Stimulated activated CD8-positive, alpha-beta memory T cell treated with anti-CD3 and anti-CD28 coated beads, Interleukin-12 subunit alpha, Interleukin-12 subunit beta, amount 100 ng/mL, for 24 hours (primary cell): ENCODE data around the gene CDH23.

Experiments
- DNase-seq: peaks from one replicate; pipeline ENCODE4 v3.0.0-alpha.2; 2020; ENCODE audit errors: extremely low read depth

CDH23 gene

DNA sequence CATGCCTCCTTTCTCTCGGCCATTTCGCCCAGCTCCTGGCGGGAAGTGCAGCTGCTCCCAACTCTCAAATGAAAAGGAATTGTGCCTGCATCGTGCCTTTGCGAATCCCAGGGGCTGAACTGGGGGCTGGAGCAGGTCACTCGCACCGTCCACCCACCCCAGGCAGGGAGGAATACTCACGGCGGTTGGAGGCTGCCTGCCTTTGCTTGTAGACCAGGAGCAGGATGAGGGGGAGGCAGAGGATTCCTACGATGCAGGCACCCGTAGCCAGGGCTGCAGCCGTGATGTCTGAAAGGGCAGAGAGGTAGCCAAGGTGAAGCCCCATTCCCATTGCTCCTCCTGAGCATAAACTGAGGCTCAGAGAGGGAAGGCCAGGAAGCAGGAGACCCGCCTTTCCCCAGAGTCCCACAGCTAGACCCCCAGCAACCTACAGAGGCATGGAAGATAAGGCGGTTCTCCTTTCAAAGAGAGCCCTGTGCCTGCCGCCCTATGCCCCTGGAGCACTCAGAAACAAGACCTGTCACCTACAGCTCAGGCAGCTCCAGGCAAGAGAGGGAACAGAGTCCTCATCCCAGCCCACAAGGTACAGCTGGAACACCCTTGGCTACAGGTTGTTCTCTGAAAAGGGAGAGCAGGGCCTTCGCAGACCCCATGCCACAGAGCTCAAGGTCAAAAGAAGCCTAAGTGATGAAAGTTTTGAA, 358.6 kb downstream of the CDH23 start:
- DNase-seq = no peak

DNA sequence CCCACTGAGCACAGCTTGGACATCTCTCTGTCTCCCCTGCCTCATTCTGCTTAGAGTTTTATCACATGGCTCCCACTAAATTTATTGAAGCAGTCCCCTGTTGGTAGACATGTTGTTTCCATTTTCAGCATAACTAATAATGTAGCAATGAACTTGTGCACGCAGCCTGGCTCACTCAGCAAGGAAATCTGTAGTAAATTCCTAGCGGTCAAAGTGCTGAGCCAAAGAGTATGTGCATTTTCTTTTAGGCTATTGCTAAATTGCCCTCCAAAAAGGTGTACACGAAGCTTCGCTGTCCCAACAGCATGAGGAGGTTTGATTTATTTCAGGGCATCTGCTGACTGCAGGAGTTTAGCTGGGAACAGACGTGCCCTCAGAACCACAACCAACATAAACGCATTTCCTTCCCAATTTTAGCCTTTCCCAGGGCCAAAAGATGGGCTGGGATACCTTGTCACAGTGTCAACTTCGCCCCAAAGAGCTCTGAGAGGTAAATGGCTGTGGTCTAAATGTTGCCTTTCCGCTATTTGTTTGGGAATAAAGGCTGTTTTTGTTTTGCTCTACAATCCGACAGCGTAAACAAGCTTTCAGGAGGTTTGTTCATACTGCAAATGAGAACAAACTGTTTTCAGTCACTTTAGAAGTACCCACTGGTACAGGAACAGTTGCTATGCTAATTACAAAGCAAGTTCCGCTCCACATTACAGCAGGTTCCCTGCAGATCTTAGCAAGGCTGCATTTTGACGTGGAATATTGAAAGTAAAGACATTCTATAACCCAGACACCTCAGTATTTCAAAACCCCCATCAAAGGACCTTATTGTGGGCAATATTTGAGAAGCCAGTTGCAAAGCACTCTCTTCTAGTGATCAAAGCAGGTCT, 359.8 kb downstream of the CDH23 start:
- no peak for DNase-seq

DNA sequence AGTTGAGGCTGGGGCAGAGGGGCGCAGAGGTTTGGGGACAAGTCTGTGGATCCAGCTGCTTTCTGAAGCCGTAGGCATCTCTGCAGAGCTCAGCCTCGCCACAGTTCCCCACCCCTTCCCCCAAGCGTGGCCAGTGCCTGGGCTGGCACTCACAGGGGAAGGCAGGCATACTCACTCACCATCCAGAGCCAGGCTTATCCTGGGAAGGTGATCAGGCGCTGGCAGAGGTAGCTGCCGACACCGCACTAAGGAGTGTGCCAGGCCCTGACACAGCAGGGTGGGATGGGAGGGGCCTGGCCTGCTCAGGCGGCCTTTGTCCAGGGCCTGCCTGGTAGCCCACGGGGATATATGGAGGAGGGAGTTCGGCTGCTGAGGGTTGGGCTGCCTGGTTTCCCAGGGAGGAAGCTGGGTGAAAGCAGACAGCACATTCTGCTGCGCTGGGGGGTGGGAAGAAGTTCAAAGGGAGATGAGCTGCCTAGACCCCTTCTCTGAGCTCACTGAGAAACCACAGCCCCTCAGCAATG, 360.7 kb downstream of the CDH23 start:
- DNase-seq = no peak

- no peak for DNase-seq
These were observed 364.4 kb downstream of the CDH23 start for GRCh38 chr10:71761105-71761511.

DNA sequence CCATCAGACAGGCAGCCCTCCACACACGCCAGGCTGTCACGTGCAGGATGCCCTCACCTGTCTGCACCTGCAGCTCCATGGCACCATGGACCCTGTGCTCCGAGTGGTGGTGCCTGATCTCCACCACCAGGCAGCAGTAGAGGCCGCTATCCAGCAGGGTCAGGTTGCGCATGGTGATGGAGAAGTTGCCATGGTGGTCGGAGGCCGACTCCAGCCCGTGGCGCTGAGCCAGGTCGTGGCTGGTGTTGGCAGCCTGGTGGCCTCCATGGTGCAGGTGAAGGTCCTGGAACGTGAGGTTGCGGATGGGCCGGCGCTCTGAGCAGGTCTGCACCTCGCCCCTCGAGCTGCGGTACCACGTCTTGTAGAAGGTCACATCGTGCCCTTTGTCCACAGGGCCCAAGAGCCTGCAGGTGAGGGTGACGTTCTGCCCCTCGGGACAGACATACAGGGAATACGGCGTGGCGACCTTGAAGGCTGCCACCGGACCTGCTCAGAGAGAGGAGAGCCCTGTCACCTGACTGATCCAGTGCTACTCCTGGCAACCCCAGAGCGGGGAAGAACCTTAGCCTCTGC, 364.9 kb downstream of the CDH23 start:
- no peak for DNase-seq

- DNase-seq = no peak
These were observed 365.6 kb downstream of the CDH23 start for GRCh38 chr10:71762324-71762723.

DNA sequence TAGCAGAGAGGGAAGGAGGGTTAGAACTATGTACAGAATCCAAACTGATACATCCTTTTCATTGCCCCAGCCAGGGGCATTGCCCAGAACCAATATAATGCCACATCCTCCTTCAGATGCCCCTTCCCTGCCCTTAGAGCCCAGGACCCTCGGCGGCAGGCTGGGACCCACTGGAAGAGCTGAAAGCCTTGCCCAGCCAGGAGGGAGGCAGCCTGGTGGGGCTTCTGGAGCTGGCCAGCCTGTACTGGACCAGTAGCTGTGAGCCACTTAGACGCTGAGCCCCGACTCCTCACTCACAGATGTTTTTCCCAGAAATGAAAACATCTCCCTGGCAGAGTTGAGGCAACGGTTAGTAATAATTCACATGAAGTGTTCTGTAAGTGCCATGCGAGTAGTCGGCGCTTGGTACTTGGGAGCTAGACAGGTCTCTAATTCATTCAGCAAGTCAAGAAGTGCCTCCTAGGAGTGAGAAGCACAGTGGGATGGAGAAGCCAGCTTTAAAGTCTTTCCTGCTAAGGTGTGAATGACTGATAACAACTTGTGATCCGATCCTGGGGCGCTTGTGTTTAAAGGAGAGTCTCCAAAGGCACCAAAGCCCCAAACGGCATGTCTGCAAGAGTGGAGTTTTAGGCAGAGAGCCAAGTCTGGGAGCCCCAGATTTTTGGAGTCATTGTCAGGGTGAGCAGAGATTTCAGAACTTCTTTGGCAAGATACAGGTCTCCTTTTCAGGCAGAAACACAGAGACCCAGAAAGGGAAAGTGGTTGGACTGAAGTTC, 366.8 kb downstream of the CDH23 start:
- no peak for DNase-seq

DNA sequence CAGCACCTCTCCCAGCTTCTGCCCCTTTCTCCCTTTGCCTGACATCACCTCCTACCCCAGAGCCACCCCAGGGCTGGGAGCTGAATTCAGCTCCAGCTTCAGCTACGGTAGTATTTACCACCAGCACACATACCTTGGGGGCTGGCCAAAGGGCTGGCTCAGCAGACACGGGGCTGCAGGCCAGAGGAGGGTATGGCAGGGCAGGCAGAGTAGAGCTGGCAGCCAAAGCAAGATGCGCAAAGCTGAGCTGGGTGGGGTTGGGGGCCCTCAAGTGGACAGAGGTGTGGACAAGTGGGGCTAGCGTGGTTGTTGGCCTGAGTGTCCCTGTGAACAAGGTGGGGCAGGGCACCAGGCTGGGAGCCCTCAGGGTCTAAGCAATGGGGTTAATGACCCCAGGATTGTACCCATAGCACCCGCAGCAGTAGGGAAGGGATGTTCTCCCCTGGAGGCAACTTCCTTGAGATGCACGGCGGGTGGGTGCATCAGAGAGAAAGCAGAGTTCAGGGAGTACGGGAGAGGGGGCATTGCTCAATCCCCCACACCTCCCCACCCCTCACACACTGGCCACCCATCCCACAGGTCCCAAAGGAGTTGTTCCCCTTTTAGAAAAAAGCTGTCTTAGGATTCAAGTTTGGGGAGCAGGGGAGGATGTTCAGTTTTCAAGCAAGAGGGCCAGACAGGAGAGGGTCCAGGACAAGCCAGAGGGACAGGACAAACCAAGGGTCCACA, 368.6 kb downstream of the CDH23 start:
- DNase-seq = no peak

GRCh38 chr10:71765906-71766716, 369.4 kb downstream of the CDH23 start:
- DNase-seq = no peak

GRCh38 chr10:71766717-71767419, 370.1 kb downstream of the CDH23 start:
- no peak for DNase-seq

DNA sequence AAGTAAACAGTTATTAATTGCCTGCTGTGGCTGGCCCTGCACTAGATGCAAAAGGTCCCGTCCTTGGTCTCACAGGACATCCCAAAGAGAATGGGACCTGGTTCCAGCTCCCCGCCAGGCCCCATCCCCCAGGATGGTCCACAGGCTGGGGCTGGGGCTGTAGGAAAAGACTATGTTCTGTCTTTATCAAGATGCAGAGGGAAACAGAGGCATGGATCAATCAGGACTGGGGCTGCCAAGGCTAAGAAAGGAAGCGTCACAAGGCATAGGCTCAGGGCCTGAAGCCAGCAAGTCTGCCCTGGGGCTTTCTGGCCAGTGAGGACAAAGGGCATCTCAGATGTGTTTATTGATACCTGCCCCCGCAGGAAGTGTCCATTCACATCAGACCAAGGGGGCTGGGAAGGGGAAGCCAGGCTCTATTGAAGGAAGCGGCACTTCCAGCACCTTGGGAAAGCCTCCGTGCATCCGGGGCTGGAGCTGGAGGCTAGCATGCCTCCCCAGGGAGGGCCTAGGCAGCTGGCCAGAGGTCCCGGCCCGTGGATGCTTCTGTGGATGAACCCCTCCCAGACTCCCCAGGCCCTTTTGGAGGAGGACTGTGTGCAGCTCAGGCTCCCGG, 370.8 kb downstream of the CDH23 start:
- no peak for DNase-seq

GRCh38 chr10:71769279-71769823, 372.6 kb downstream of the CDH23 start:
- DNase-seq = no peak

DNA sequence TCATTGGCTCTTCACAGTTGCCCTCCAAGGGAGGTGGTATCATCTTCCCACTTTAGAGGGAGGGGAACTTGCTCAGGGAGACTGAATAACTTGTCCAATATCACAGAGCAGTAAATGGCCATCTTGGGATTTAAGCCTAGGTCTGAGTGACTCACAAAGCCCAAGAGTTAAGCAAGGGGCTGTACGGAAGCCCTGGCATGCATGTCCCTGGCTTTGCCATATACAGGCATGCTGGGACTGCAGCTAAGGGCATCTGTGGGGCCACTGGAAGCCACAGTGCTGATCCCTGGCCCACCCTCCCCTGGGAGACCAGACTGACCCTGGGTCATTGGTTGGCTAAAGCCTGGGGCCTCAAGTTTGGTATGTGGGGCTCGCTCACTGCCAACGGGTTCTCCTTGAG, 373.5 kb downstream of the CDH23 start:
- DNase-seq = no peak

GRCh38 chr10:71770789-71771188, 374.1 kb downstream of the CDH23 start:
- DNase-seq = no peak

DNA sequence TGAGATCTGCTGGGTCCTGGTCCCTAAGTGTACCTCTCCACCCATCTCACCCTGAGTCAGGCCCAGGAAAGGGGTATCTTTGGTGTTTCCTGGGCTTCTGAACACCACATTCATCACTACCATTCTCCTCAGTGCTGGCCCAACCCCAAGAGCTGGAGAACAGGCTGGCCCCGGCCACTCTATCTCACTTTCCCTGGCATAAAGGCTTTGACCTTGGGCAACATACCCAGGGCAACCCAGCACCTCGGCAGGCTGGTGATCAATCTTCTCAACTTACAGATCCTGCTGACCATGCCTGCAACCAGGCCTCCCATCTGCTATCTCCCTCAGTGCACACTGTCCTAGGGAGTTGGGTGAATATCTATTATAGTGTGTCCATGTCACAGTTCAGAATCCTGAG, 374.5 kb downstream of the CDH23 start:
- DNase-seq = no peak

- no peak for DNase-seq
These were observed 375.3 kb downstream of the CDH23 start for GRCh38 chr10:71771821-71772617.

GRCh38 chr10:71772832-71773220, 376.1 kb downstream of the CDH23 start:
- DNase-seq = no peak
